GM10847 (cell line): ENCODE data around the gene HNRNPA3.

ENCODE experiments used
- POLR2A ChIP-seq: IDR thresholded peaks from 2 replicates; pipeline ENCODE4 v1.6.1; 2011; ENCODE audit not compliant: insufficient read length; ENCODE audit errors: extremely low read depth

Gene HNRNPA3

DNA sequence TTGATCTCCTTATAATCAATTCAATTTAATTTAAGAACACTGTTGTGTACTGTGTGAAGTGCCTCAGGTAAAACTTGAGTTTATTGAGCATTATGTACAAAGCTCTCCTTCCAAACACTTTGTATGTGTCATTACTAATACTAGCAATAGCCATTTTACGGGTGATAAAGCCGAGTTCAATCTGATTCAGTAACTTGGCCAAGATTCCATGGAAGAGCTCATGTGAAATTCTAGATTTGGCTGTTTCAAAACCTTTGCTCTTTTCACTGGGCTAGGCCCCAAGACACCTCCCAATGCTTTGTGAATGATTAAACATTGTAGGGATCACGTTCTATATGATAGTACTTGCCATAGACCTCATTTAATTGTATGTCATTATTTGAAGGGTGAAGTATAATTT, 60.8 kb downstream of the HNRNPA3 start:
- TF ChIP-seq POLR2A, result no peak
